SK-N-SH (cell line): ENCODE results near the gene LSG1. TPM values are rescaled to one million over a fixed set of nuclear protein-coding genes. Genes with fewer than 3 reads are reported as not detected.
A peak's percentile ranks its signal among the peaks of the same experiment; 100 is the strongest.

ENCODE experiments used
- CTCF ChIA-PET: fragments of 300-600, 350-600 bp; formaldehyde crosslinking; extraction: SDS; loops from one replicate; lab custom pipeline; 2021; lab: Yijun Ruan, JAX
- POLR2A ChIA-PET: fragments of 350-600 bp; sonication (Branson Sonifier 250); formaldehyde crosslinking; extraction: SDS; loops from one replicate; lab custom pipeline; 2020; ENCODE audit warnings: antibody characterized with exemption, inconsistent platforms; lab: Yijun Ruan, JAX
- DNase-seq: peaks from one replicate; pipeline ENCODE4 v3.0.0; 2012
- H2AFZ ChIP-seq: fragments of 200-600 bp; sonication (generic); 2 replicates; pipeline ENCODE4 v1.8.1; 2016; ENCODE audit warnings: antibody characterized with exemption, mild to moderate bottlenecking, low read depth
- H3F3A ChIP-seq: fragments of 200-600 bp; sonication (generic); replicated peaks from 2 replicates; pipeline ENCODE3; 2016; ENCODE audit warnings: antibody characterized with exemption, mild to moderate bottlenecking; ENCODE audit not compliant: insufficient read depth
- H3K27ac ChIP-seq, 2 experiments: fragments of 200-500 bp in 1 of 2; fragments of 200-600 bp in 1 of 2; sonication (Bioruptor generic) in 1 of 2; sonication (generic), shearing (Covaris generic) in 1 of 2; 2 replicates each; pipeline versions ENCODE4 v1.5.1 to v1.6.1; 2014 to 2016; ENCODE audit warnings: low read depth in 2 of 2, inconsistent platforms in 1 of 2, low read length in 1 of 2, mild to moderate bottlenecking in 1 of 2, mixed read lengths in 1 of 2
- H3K27me3 ChIP-seq: fragments of 200-600 bp; sonication (generic), shearing (Covaris generic); 2 replicates; pipeline ENCODE4 v1.6.1; 2016; ENCODE audit warnings: mixed run types; ENCODE audit not compliant: insufficient read depth
- H3K36me3 ChIP-seq, 2 experiments: fragments of 200-500 bp in 1 of 2; fragments of 200-600 bp in 1 of 2; sonication (Bioruptor generic) in 1 of 2; sonication (generic) in 1 of 2; replicated peaks in 1 of 2; 2 replicates each; pipeline versions ENCODE3 to v1.5.1; 2014 to 2016; ENCODE audit warnings: low read length in 1 of 2, mild to moderate bottlenecking in 1 of 2; ENCODE audit not compliant: insufficient read depth in 2 of 2, control insufficient read depth in 1 of 2
- H3K4me1 ChIP-seq, 2 experiments: fragments of 200-500 bp in 1 of 2; fragments of 200-600 bp in 1 of 2; sonication (Bioruptor generic) in 1 of 2; sonication (generic), shearing (Covaris generic) in 1 of 2; 2 replicates each; pipeline versions ENCODE4 v1.5.1 to v1.6.1; 2014 to 2016; ENCODE audit warnings: low read depth in 1 of 2, low read length in 1 of 2, mixed run types in 1 of 2; ENCODE audit not compliant: insufficient read depth in 2 of 2, control insufficient read depth in 1 of 2
- H3K4me2 ChIP-seq: fragments of 200-600 bp; sonication (generic), shearing (Covaris generic); 2 replicates; pipeline ENCODE4 v1.6.1; 2017; ENCODE audit warnings: mixed run types
- H3K4me3 ChIP-seq, 2 experiments: fragments of 200-500 bp in 1 of 2; fragments of 200-600 bp in 1 of 2; sonication (Bioruptor generic) in 1 of 2; sonication (generic), shearing (Covaris generic) in 1 of 2; 2 replicates each; pipeline versions ENCODE4 v1.5.1 to v1.8.1; 2014 to 2016; ENCODE audit warnings: low read depth in 2 of 2, inconsistent platforms in 1 of 2, low read length in 1 of 2, mild to moderate bottlenecking in 1 of 2, mixed read lengths in 1 of 2, moderate library complexity in 1 of 2
- H3K79me2 ChIP-seq: fragments of 200-600 bp; sonication (generic); 2 replicates; pipeline ENCODE4 v1.8.1; 2017; ENCODE audit warnings: mild to moderate bottlenecking; ENCODE audit not compliant: insufficient read depth
- H3K9ac ChIP-seq: fragments of 200-600 bp; sonication (generic); 2 replicates; pipeline ENCODE4 v1.6.1; 2017; ENCODE audit warnings: mixed run types
- H3K9me2 ChIP-seq: fragments of 200-600 bp; sonication (generic); 2 replicates; pipeline ENCODE4 v1.6.1; 2017; ENCODE audit warnings: mixed run types
- H3K9me3 ChIP-seq: fragments of 200-600 bp; sonication (generic); 2 replicates; pipeline ENCODE4 v1.6.1; 2017; ENCODE audit warnings: mixed run types, mild to moderate bottlenecking, moderate library complexity
- H4K20me1 ChIP-seq: fragments of 200-600 bp; sonication (generic); 2 replicates; pipeline ENCODE4 v1.6.1; 2017; ENCODE audit warnings: mild to moderate bottlenecking, mixed run types; ENCODE audit not compliant: insufficient read depth
- EP300 ChIP-seq, 2 experiments: IDR thresholded peaks; 2 replicates each; pipeline versions ENCODE4 v1.4.0 to v1.6.1; 2012; ENCODE audit warnings: borderline replicate concordance in 1 of 2, low read depth in 1 of 2, low read length in 1 of 2
- FOSL2 ChIP-seq: IDR thresholded peaks from 2 replicates; pipeline ENCODE4 v1.4.0; 2012; ENCODE audit warnings: low read depth, mild to moderate bottlenecking, moderate library complexity, borderline replicate concordance
- MAX ChIP-seq: IDR thresholded peaks from 2 replicates; pipeline ENCODE4 v1.4.0; 2012; ENCODE audit warnings: low read depth
- NFIC ChIP-seq: IDR thresholded peaks from 2 replicates; pipeline ENCODE4 v1.4.0; 2012; ENCODE audit warnings: borderline replicate concordance
- NRF1 ChIP-seq: IDR thresholded peaks from 2 replicates; pipeline ENCODE4 v1.6.1; 2012; ENCODE audit warnings: low read depth, mild to moderate bottlenecking, low read length
- PBX3 ChIP-seq: IDR thresholded peaks from 2 replicates; pipeline ENCODE4; 2012
- POLR2AphosphoS5 ChIP-seq: IDR thresholded peaks from 2 replicates; pipeline ENCODE4 v1.6.1; 2012; ENCODE audit warnings: low read depth, low read length
- REST ChIP-seq: IDR thresholded peaks from 2 replicates; pipeline ENCODE4 v1.6.1; 2012; ENCODE audit warnings: mild to moderate bottlenecking, low read depth, low read length, moderate library complexity
- RXRA ChIP-seq: IDR thresholded peaks from 2 replicates; pipeline ENCODE4 v1.4.0; 2012; ENCODE audit warnings: low read depth, mild to moderate bottlenecking, borderline replicate concordance
- USF2 ChIP-seq: fragments of 150-350 bp; IDR thresholded peaks from 2 replicates; pipeline ENCODE4 v1.6.1; 2017; ENCODE audit warnings: antibody characterized with exemption, low read length, low read depth, borderline replicate concordance
- WGBS: methylation state at CpG from one replicate; pipeline ENCODE4 v1.1.6; 2017; ENCODE audit warnings: low lambda C conversion rate; 5-methylcytosine and 5-hydroxymethylcytosine counted together
- polyA plus RNA-seq, 3 experiments: library from polyadenylated mRNA; depleted of rRNA; stranded (reverse); fragments of >200 nt; gene quantifications; 2 replicates each; pipeline ENCODE4 v1.2.3, GENCODE V29; 2012

The LSG1 gene
- polyA plus RNA-seq, 1 of the 3 experiments (the other 2 are of a cell fraction): 35.1 TPM

- Histone ChIP-seq H3F3A (peaks cover 13% of the 10 kb centered on the region), H3K4me2 (peak overlapping the region; percentile 89; the same call in 1 of the 2 replicates), H3K4me3 (no peak overlapping the region), H3K9me3 (no peaks in the 10 kb centered on the region), H3K79me2 (no peaks in the 10 kb centered on the region), H3K4me1 (peaks cover 12 to 53% of the 10 kb centered on the region in 2 experiments), H3K9me2 (no peaks in the 10 kb centered on the region), H3K9ac (no peak overlapping the region), H2AFZ (no peak overlapping the region), H3K36me3 (peaks cover 0 to 4% of the 10 kb centered on the region in 2 experiments), H3K27ac (no peak overlapping the region), H3K27me3 (no peaks in the 10 kb centered on the region), H4K20me1 (no peaks in the 10 kb centered on the region)
- POLR2A ChIA-PET: interaction anchor here (0.6 to 2.5 kb wide), 3 partner anchors 62 to 582 kb away, joined by 3 to 10 read pairs (median 3); partner anchors contain the start of gene XXYLT1
- CTCF ChIA-PET: interaction anchor here (0.6 to 3.3 kb wide), 21 partner anchors 10 to 582 kb away, joined by 3 to 18 read pairs (median 5); partner anchors contain the start of genes LSG1 and XXYLT1
- TF ChIP-seq POLR2AphosphoS5 (no peak), NFIC (no peak), REST (no peak), NRF1 (no peak), EP300 (IDR thresholded peaks at IDR 0.05; ENCODE audit: borderline replicate concordance in 1 of 2, low read depth in 1 of 2, low read length in 1 of 2) (no peak), RXRA (no peak), FOSL2 (no peak)
- WGBS: 88% methylated on average over 11 of the region's 16 CpGs
- DNase-seq: peak; percentile 40
Measured at GRCh38 chr3:194688200-194688740, 16.3 kb upstream of the LSG1 start.

GRCh38 chr3:194687638-194688199 is 15.7 kb upstream of the LSG1 start:
- Histone ChIP-seq H3K27me3 (no peaks in the 10 kb centered on the region), H3K36me3 (peaks cover 0 to 4% of the 10 kb centered on the region in 2 experiments), H3K27ac (no peak overlapping the region), H3K4me2 (peak overlapping the region; percentile 89), H3F3A (peaks cover 13% of the 10 kb centered on the region), H3K4me1 (peaks cover 17 to 57% of the 10 kb centered on the region in 2 experiments)
- ChIA-PET POLR2A (interaction anchor here (0.6 to 2.5 kb wide), 6 partner anchors 15 to 583 kb away, joined by 3 to 10 read pairs (median 4); partner anchors contain the start of genes LSG1 and XXYLT1), CTCF (interaction anchor here (0.6 to 3.3 kb wide), 30 partner anchors 11 to 582 kb away, joined by 3 to 18 read pairs (median 4); partner anchors contain the start of genes LSG1 and XXYLT1)
- TF ChIP-seq MAX: no peak
- no peak for TF ChIP-seq PBX3
- no peak for TF ChIP-seq USF2
- TF ChIP-seq, all 33 proteins: peak for 0
- WGBS: no CpG with 5 or more reads among the region's 57 CpGs
- H3K9me3 ChIP-seq: no peaks in the 10 kb centered on the region
- no peak overlapping the region for H2AFZ ChIP-seq
- peak; percentile 72 for DNase-seq
- no peaks in the 10 kb centered on the region for H4K20me1 ChIP-seq
- H3K9ac ChIP-seq: no peak overlapping the region
- H3K79me2 ChIP-seq: no peaks in the 10 kb centered on the region
- H3K4me3 ChIP-seq: peak overlapping the region; percentile 67 to 85; a peak in 3 of 4 replicates
- no peaks in the 10 kb centered on the region for H3K9me2 ChIP-seq
